Brain microvascular endothelial cell (primary cell): ENCODE measurements around the gene VOPP1.

Source experiments
- DNase-seq: peaks from one replicate; pipeline ENCODE4 v3.0.0-alpha.2; 2020
- H3K27ac ChIP-seq: fragments of 250-450 bp; sonication (Bioruptor Pico); 2 replicates; pipeline ENCODE4 v1.5.1; 2020; ENCODE audit warnings: mild to moderate bottlenecking, moderate library complexity
- H3K27me3 ChIP-seq: fragments of 250-450 bp; sonication (Bioruptor Pico); replicated peaks from 2 replicates; pipeline ENCODE4 v1.5.1; 2020; ENCODE audit warnings: mild to moderate bottlenecking
- H3K36me3 ChIP-seq: fragments of 250-450 bp; sonication (Bioruptor Pico); replicated peaks from 2 replicates; pipeline ENCODE4 v1.5.1; 2020; ENCODE audit warnings: mild to moderate bottlenecking
- H3K4me3 ChIP-seq: 2 replicates; pipeline ENCODE4 v1.5.1; 2011; ENCODE audit warnings: low read depth, mild to moderate bottlenecking, control low read depth, low read length, moderate library complexity
- CTCF ChIP-seq: IDR thresholded peaks from 2 replicates; pipeline ENCODE4 v1.5.1; 2011; ENCODE audit warnings: low read depth, mild to moderate bottlenecking, moderate library complexity, low read length, control low read depth, inconsistent platforms; ENCODE audit errors: missing control alignments
- in situ Hi-C: cut with HindIII; loops from 2 replicates; pipeline ENCODE4 v1.10.0; 2017; ENCODE audit warnings: low sequenced_read_pairs, low pct_ligation_motif_present

VOPP1 gene

GRCh38 chr7:55569269-55569663 is 3.0 kb downstream of the VOPP1 start:
- DNase-seq = no peak
- no peak for TF ChIP-seq CTCF
- Histone ChIP-seq H3K27me3 (no peaks in the 10 kb centered on the region), H3K27ac (no peak overlapping the region), H3K36me3 (no peaks in the 10 kb centered on the region), H3K4me3 (no peak overlapping the region)
- in situ Hi-C loops = no loop called here

GRCh38 chr7:55568613-55569268 is 3.6 kb downstream of the VOPP1 start:
- H3K27me3 ChIP-seq = no peaks in the 10 kb centered on the region
- no peak overlapping the region for H3K27ac ChIP-seq
- H3K4me3 ChIP-seq = no peak overlapping the region
- DNase-seq = no peak
- in situ Hi-C loops = no loop called here
- H3K36me3 ChIP-seq = no peaks in the 10 kb centered on the region
- peak; percentile 16 for TF ChIP-seq CTCF

GRCh38 chr7:55567571-55567970 is 4.7 kb downstream of the VOPP1 start:
- H3K36me3 ChIP-seq = no peaks in the 10 kb centered on the region
- in situ Hi-C loops = no loop called here
- no peak overlapping the region for H3K27ac ChIP-seq
- no peaks in the 10 kb centered on the region for H3K27me3 ChIP-seq
- DNase-seq = no peak
- no peak overlapping the region for H3K4me3 ChIP-seq
- TF ChIP-seq CTCF = no peak

GRCh38 chr7:55565681-55566080 is 6.6 kb downstream of the VOPP1 start:
- no peak for TF ChIP-seq CTCF
- Histone ChIP-seq H3K36me3 (no peaks in the 10 kb centered on the region), H3K27ac (no peak overlapping the region), H3K4me3 (no peak overlapping the region), H3K27me3 (no peaks in the 10 kb centered on the region)
- DNase-seq = no peak
- in situ Hi-C loops = no loop called here

- no peak for DNase-seq
- Histone ChIP-seq H3K4me3 (no peak overlapping the region), H3K27ac (no peak overlapping the region), H3K36me3 (no peaks in the 10 kb centered on the region), H3K27me3 (no peaks in the 10 kb centered on the region)
- in situ Hi-C loops = no loop called here
- no peak for TF ChIP-seq CTCF
These were observed 8.5 kb downstream of the VOPP1 start for GRCh38 chr7:55563596-55564325.

- no peak for TF ChIP-seq CTCF
- H3K27me3 ChIP-seq = no peaks in the 10 kb centered on the region
- no peaks in the 10 kb centered on the region for H3K36me3 ChIP-seq
- DNase-seq = no peak
- H3K4me3 ChIP-seq = no peak overlapping the region
- in situ Hi-C loops = no loop called here
- no peak overlapping the region for H3K27ac ChIP-seq
These were observed 10.6 kb downstream of the VOPP1 start for GRCh38 chr7:55561690-55562089.
